ENCODE results near the gene AKTIP. TPM values are rescaled to one million over a fixed set of nuclear protein-coding genes. Genes with fewer than 3 reads are reported as not detected.

AKTIP gene
- total and polyA plus RNA-seq, 9 of the 15 experiments (the other 6 are each of a cell fraction or from before 2014, with no cell fraction given) = 3.0 to 10.7 (median 4.4) TPM

Small RNA genes lying within 50 kb of the gene (small RNA-seq; reads per million reads assigned to genes)
- not detected for gene RNU6-1153P

Other genes with a start within 250 kb of the AKTIP start
- gene RBL2, start 68.7 kb downstream of the AKTIP start, total RNA-seq (2014; rRNA removed) = 20.3 and 23.6 TPM in 2 replicates
- gene RBL2, start 68.7 kb downstream of the AKTIP start, total RNA-seq (2014; rRNA removed; fragmentation: Illumina TruSeq; extraction: Trizol) = 29.3 and 33.9 TPM in 2 replicates
- gene RBL2, start 68.7 kb downstream of the AKTIP start, total RNA-seq (2015; rRNA removed; fragmentation: Illumina TruSeq; extraction: Trizol) = 25.9 and 28.5 TPM in 2 replicates
- 26.8 and 28.5 TPM in 2 replicates for gene RBL2, start 68.7 kb downstream of the AKTIP start, total RNA-seq (2021)
- 76.3 and 85.8 TPM in 2 replicates for gene RBL2, start 68.7 kb downstream of the AKTIP start, polyA plus RNA-seq (2011; rRNA removed)
- gene RBL2, start 68.7 kb downstream of the AKTIP start, polyA plus RNA-seq (2014; fragmentation: Illumina TruSeq; extraction: Trizol) = 32.1 and 36.7 TPM in 2 replicates
- gene RBL2, start 68.7 kb downstream of the AKTIP start, polyA plus RNA-seq (2014; fragmentation: Nextera tagmentation; extraction: Ambion mirVana) = 1 to 10 TPM; 7.8 to 9.0 TPM
- gene RBL2, start 68.7 kb downstream of the AKTIP start, polyA plus RNA-seq (2014; rRNA removed) = 31.2 and 38.2 TPM in 2 replicates
- gene RPGRIP1L, start 200.7 kb upstream of the AKTIP start, total RNA-seq (2014; rRNA removed) = 3.2 and 3.6 TPM in 2 replicates
- gene RPGRIP1L, start 200.7 kb upstream of the AKTIP start, total RNA-seq (2014; rRNA removed; fragmentation: Illumina TruSeq; extraction: Trizol) = 6.7 and 8.4 TPM in 2 replicates
- 5.2 and 7.4 TPM in 2 replicates for gene RPGRIP1L, start 200.7 kb upstream of the AKTIP start, total RNA-seq (2015; rRNA removed; fragmentation: Illumina TruSeq; extraction: Trizol)
- gene RPGRIP1L, start 200.7 kb upstream of the AKTIP start, total RNA-seq (2021) = 4.5 and 5.3 TPM in 2 replicates
- 7.7 and 7.8 TPM in 2 replicates for gene RPGRIP1L, start 200.7 kb upstream of the AKTIP start, polyA plus RNA-seq (2011; rRNA removed)
- gene RPGRIP1L, start 200.7 kb upstream of the AKTIP start, polyA plus RNA-seq (2014; fragmentation: Illumina TruSeq; extraction: Trizol) = 4.7 and 4.9 TPM in 2 replicates
- gene RPGRIP1L, start 200.7 kb upstream of the AKTIP start, polyA plus RNA-seq (2014; fragmentation: Nextera tagmentation; extraction: Ambion mirVana) = 1 to 10 TPM; 5.8 to 6.3 TPM
- gene RPGRIP1L, start 200.7 kb upstream of the AKTIP start, polyA plus RNA-seq (2014; rRNA removed) = 4.0 and 5.4 TPM in 2 replicates
- gene FTO, start 200.9 kb upstream of the AKTIP start, total RNA-seq (2014; rRNA removed) = 14.2 and 16.9 TPM in 2 replicates
- gene FTO, start 200.9 kb upstream of the AKTIP start, total RNA-seq (2014; rRNA removed; fragmentation: Illumina TruSeq; extraction: Trizol) = 26.7 and 28.6 TPM in 2 replicates
- gene FTO, start 200.9 kb upstream of the AKTIP start, total RNA-seq (2015; rRNA removed; fragmentation: Illumina TruSeq; extraction: Trizol) = 26.7 and 28.0 TPM in 2 replicates
- 25.1 and 25.5 TPM in 2 replicates for gene FTO, start 200.9 kb upstream of the AKTIP start, total RNA-seq (2021)
- gene FTO, start 200.9 kb upstream of the AKTIP start, polyA plus RNA-seq (2011; rRNA removed) = 20.9 and 23.1 TPM in 2 replicates
- gene FTO, start 200.9 kb upstream of the AKTIP start, polyA plus RNA-seq (2014; fragmentation: Illumina TruSeq; extraction: Trizol) = 21.9 and 27.7 TPM in 2 replicates
- 10 to 100 TPM; 11.3 to 25.8 TPM for gene FTO, start 200.9 kb upstream of the AKTIP start, polyA plus RNA-seq (2014; fragmentation: Nextera tagmentation; extraction: Ambion mirVana)
- gene FTO, start 200.9 kb upstream of the AKTIP start, polyA plus RNA-seq (2014; rRNA removed) = 12.3 and 14.0 TPM in 2 replicates